H9 (cell line): Measurements from ENCODE around the gene PPP2R5E. TPM values are rescaled to one million over a fixed set of nuclear protein-coding genes. Genes with fewer than 3 reads are reported as not detected.

Experiments
- DNase-seq: peaks from one replicate; pipeline ENCODE4 v3.0.0-alpha.2; 2017
- H2AFZ ChIP-seq: one replicate; pipeline ENCODE4 v1.6.1; 2013; ENCODE audit warnings: mild to moderate bottlenecking, low read length, control low read depth, moderate library complexity
- H2AK5ac ChIP-seq: 2 replicates; pipeline ENCODE4 v1.6.1; 2013; ENCODE audit warnings: low read length, control low read depth, mixed read lengths; ENCODE audit not compliant: insufficient read length
- H2BK120ac ChIP-seq: one replicate; pipeline ENCODE4 v1.6.1; 2013; ENCODE audit warnings: low read depth, mild to moderate bottlenecking, low read length, control low read depth, inconsistent platforms; ENCODE audit not compliant: poor library complexity, severe bottlenecking
- H2BK12ac ChIP-seq: 2 replicates; pipeline ENCODE4 v1.6.1; 2013; ENCODE audit warnings: low read length, control low read depth, mixed read lengths, low read depth; ENCODE audit not compliant: insufficient read length
- H2BK15ac ChIP-seq: 2 replicates; pipeline ENCODE4 v1.6.1; 2013; ENCODE audit warnings: low read depth, low read length, control low read depth
- H2BK20ac ChIP-seq: one replicate; pipeline ENCODE4 v1.6.1; 2013; ENCODE audit warnings: low read depth, mild to moderate bottlenecking, low read length, control low read depth, inconsistent platforms; ENCODE audit not compliant: poor library complexity, severe bottlenecking
- H2BK5ac ChIP-seq: 2 replicates; pipeline ENCODE4 v1.6.1; 2013; ENCODE audit warnings: low read length, control low read depth, mixed read lengths; ENCODE audit not compliant: insufficient read length
- H3K14ac ChIP-seq: 2 replicates; pipeline ENCODE4 v1.6.1; 2013; ENCODE audit warnings: low read length, control low read depth; ENCODE audit not compliant: insufficient read depth
- H3K18ac ChIP-seq: 2 replicates; pipeline ENCODE4 v1.6.1; 2013; ENCODE audit warnings: low read depth, mild to moderate bottlenecking, mixed read lengths, low read length, control low read depth; ENCODE audit not compliant: insufficient read length
- H3K23ac ChIP-seq: 2 replicates; pipeline ENCODE4 v1.6.1; 2013; ENCODE audit warnings: low read length, control low read depth, mixed read lengths, low read depth; ENCODE audit not compliant: insufficient read length
- H3K23me2 ChIP-seq: 2 replicates; pipeline ENCODE4 v1.6.1; 2013; ENCODE audit warnings: low read depth, mild to moderate bottlenecking, mixed read lengths, low read length, control low read depth; ENCODE audit not compliant: insufficient read length, poor library complexity, severe bottlenecking
- H3K27ac ChIP-seq: 2 replicates; pipeline ENCODE4 v1.5.1; 2013; ENCODE audit warnings: low read length, control low read depth, mixed read lengths, low read depth; ENCODE audit not compliant: insufficient read length
- H3K27me3 ChIP-seq: 2 replicates; pipeline ENCODE4 v1.6.1; 2013; ENCODE audit warnings: low read length, control low read depth, inconsistent platforms; ENCODE audit not compliant: insufficient read depth
- H3K4ac ChIP-seq: 2 replicates; pipeline ENCODE4 v1.6.1; 2013; ENCODE audit warnings: low read depth, mild to moderate bottlenecking, control low read depth, inconsistent platforms, low read length, moderate library complexity
- H3K4me1 ChIP-seq: 2 replicates; pipeline ENCODE4 v1.6.1; 2013; ENCODE audit warnings: low read length, control low read depth, inconsistent platforms; ENCODE audit not compliant: insufficient read depth
- H3K4me2 ChIP-seq: 2 replicates; pipeline ENCODE4 v1.6.1; 2013; ENCODE audit warnings: low read length, control low read depth, mixed read lengths; ENCODE audit not compliant: insufficient read length, insufficient read depth
- H3K56ac ChIP-seq: 2 replicates; pipeline ENCODE4 v1.6.1; 2013; ENCODE audit warnings: low read depth, mild to moderate bottlenecking, mixed read lengths, low read length, control low read depth; ENCODE audit not compliant: insufficient read length
- H3K79me1 ChIP-seq: 2 replicates; pipeline ENCODE4 v1.6.1; 2013; ENCODE audit warnings: low read depth, mild to moderate bottlenecking, moderate library complexity, low read length, control low read depth, inconsistent platforms; ENCODE audit not compliant: insufficient read depth, poor library complexity, severe bottlenecking
- H3K79me2 ChIP-seq: 2 replicates; pipeline ENCODE4 v1.6.1; 2013; ENCODE audit warnings: low read length, control low read depth, inconsistent platforms; ENCODE audit not compliant: insufficient read depth
- H3K9ac ChIP-seq: 2 replicates; pipeline ENCODE4 v1.6.1; 2013; ENCODE audit warnings: low read length, control low read depth, mixed read lengths; ENCODE audit not compliant: insufficient read length; ENCODE audit errors: extremely low read depth
- H3K9me3 ChIP-seq: one replicate; pipeline ENCODE4 v1.6.1; 2013; ENCODE audit warnings: low read depth, low read length, inconsistent platforms; ENCODE audit not compliant: control insufficient read depth
- H3T11ph ChIP-seq: one replicate; pipeline ENCODE4 v1.6.1; 2013; ENCODE audit warnings: mild to moderate bottlenecking, low read length, control low read depth, inconsistent platforms
- H4K20me1 ChIP-seq: one replicate; pipeline ENCODE4 v1.6.1; 2013; ENCODE audit not compliant: control insufficient read depth, insufficient read length, insufficient read depth
- H4K5ac ChIP-seq: 2 replicates; pipeline ENCODE4 v1.6.1; 2013; ENCODE audit warnings: low read depth, mild to moderate bottlenecking, mixed read lengths, low read length, control low read depth; ENCODE audit not compliant: insufficient read length
- H4K8ac ChIP-seq: replicated peaks from 2 replicates; pipeline ENCODE4 v1.6.1; 2013; ENCODE audit warnings: low read length, control low read depth, mixed read lengths, low read depth; ENCODE audit not compliant: insufficient read length
- H4K91ac ChIP-seq: 2 replicates; pipeline ENCODE4 v1.6.1; 2013; ENCODE audit warnings: low read depth, mild to moderate bottlenecking, moderate library complexity, mixed read lengths, low read length, control low read depth; ENCODE audit not compliant: insufficient read length
- H3K27ac Mint-ChIP-seq, 3 experiments: 2 replicates in 2 of 3; 3 replicates in 1 of 3; pipeline ENCODE4 v1.8.0; 2020 to 2021; ENCODE audit warnings: mixed read lengths in 3 of 3, mild to moderate bottlenecking in 1 of 3, moderate library complexity in 1 of 3
- H3K27me3 Mint-ChIP-seq: 2 replicates; pipeline ENCODE4 v1.8.0; 2021; ENCODE audit warnings: low read depth, mild to moderate bottlenecking, moderate library complexity, mixed read lengths
- H3K36me3 Mint-ChIP-seq, 3 experiments: 2 replicates in 2 of 3; 3 replicates in 1 of 3; pipeline ENCODE4 v1.8.0; 2020 to 2021; ENCODE audit warnings: low read depth in 3 of 3, mixed read lengths in 3 of 3; ENCODE audit not compliant: insufficient read depth in 1 of 3
- H3K4me1 Mint-ChIP-seq, 2 experiments: 2 replicates each; pipeline ENCODE4 v1.8.0; 2020; ENCODE audit warnings: mixed read lengths in 2 of 2
- H3K4me3 Mint-ChIP-seq, 2 experiments: 2 replicates in 1 of 2; 3 replicates in 1 of 2; pipeline ENCODE4 v1.8.0; 2020 to 2021; ENCODE audit warnings: mild to moderate bottlenecking in 2 of 2, mixed read lengths in 2 of 2, moderate library complexity in 1 of 2
- H3K9me3 Mint-ChIP-seq, 2 experiments: 2 replicates in 1 of 2; 3 replicates in 1 of 2; pipeline ENCODE4 v1.8.0; 2020; ENCODE audit warnings: mild to moderate bottlenecking in 2 of 2, mixed read lengths in 2 of 2, moderate library complexity in 1 of 2
- WGBS: extraction: QIAGEN DNeasy Blood & Tissue Kit; methylation state at CpG from one replicate; pipeline ENCODE4 v1.1.7; 2013; ENCODE audit warnings: missing lambda C conversion rate, low lambda C conversion rate, mixed read lengths; ENCODE audit not compliant: insufficient read length; ENCODE audit errors: extremely low coverage; 5-methylcytosine and 5-hydroxymethylcytosine counted together
- total RNA-seq: library from RNA; stranded (reverse); gene quantifications from 2 replicates; pipeline ENCODE4 v1.2.1, GENCODE V29; 2021
- TF ChIP-seq, protein P1 (sequence below): fragments of 200-600 bp; sonication (generic); conservative IDR thresholded peaks from 3 replicates; pipeline ENCODE4 v1.8.0; 2021; ENCODE audit warnings: antibody characterized with exemption, mild to moderate bottlenecking

Gene PPP2R5E
- total RNA-seq, 1 experiment from 2014 or later = 65.8 TPM

DNA sequence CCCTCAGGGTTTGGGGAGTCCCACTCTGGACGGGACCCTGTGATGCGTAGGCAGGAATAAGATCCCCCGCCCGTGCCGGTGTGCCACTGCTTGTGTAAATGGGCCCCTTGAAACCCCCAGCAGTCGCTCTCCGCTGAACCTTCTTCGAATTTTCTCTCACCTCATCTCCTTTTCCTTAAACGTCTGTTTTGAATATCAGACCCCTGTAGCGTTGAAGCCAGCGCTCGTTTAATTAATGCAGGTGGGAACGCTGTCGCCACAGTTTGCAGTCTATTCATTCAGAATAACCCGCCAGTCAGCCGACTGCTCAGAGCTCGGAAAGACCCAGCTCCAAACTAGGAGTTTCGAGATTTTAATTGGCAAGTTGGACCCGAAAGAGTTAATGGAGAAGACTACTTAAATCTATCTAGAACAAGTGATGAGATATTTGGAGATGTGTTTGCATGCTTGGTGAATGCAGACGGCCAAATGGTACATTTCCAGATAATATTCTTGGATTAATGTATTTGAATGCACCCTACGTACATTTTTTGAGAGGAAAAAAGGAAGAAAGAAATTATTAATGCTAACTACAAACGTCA, 739 bp upstream of the PPP2R5E start:
- no peaks in the 10 kb centered on the region for H3K9me3 ChIP-seq
- no peaks in the 10 kb centered on the region for H4K20me1 ChIP-seq
- H3K4me3 Mint-ChIP-seq = peak overlapping the region; percentile 82 to 92
- no peaks in the 10 kb centered on the region for H3K27me3 ChIP-seq
- no CpG with 5 or more reads among the region's 22 CpGs for WGBS
- H3K14ac ChIP-seq = peak overlapping the region; percentile 85
- no peak overlapping the region for H2BK120ac ChIP-seq
- no peak overlapping the region for H3K56ac ChIP-seq
- H3K9me3 Mint-ChIP-seq = no peaks in the 10 kb centered on the region
- peaks cover 10% of the 10 kb centered on the region; the same call in 1 of the 2 replicates for H3K79me2 ChIP-seq
- no peaks in the 10 kb centered on the region for H3K27me3 Mint-ChIP-seq
- 0 out of 2 replicates have a peak, but pooled peaks cover 4% of the 10 kb centered on the region for H3K4me1 ChIP-seq
- no peak overlapping the region for H2BK15ac ChIP-seq
- peaks cover 5% of the 10 kb centered on the region for H3K23me2 ChIP-seq
- no peak overlapping the region for H4K91ac ChIP-seq
- DNase-seq = no peak
- peaks cover 19% of the 10 kb centered on the region in 2 experiments for H3K4me1 Mint-ChIP-seq
- H3K4me2 ChIP-seq = peak overlapping the region; percentile 91
- H2BK12ac ChIP-seq = peak overlapping the region; percentile 83
- peak overlapping the region; percentile 32 for H2BK20ac ChIP-seq
- H3K9ac ChIP-seq = peak overlapping the region; percentile 88
- peak overlapping the region; percentile 87 for H3K18ac ChIP-seq
- peaks cover 12 to 15% (median 15%) of the 10 kb centered on the region in 3 experiments for H3K36me3 Mint-ChIP-seq
- H3K27ac ChIP-seq = peak overlapping the region; percentile 58
- H3T11ph ChIP-seq = no peak overlapping the region
- H2AFZ ChIP-seq = peak overlapping the region; percentile 90
- no peak overlapping the region for H2AK5ac ChIP-seq
- H4K5ac ChIP-seq = no peak overlapping the region
- no peak overlapping the region for H4K8ac ChIP-seq
- no peak overlapping the region for H3K4ac ChIP-seq
- no peak overlapping the region for H3K23ac ChIP-seq
- H2BK5ac ChIP-seq = no peak overlapping the region
- TF ChIP-seq, protein P1, sequence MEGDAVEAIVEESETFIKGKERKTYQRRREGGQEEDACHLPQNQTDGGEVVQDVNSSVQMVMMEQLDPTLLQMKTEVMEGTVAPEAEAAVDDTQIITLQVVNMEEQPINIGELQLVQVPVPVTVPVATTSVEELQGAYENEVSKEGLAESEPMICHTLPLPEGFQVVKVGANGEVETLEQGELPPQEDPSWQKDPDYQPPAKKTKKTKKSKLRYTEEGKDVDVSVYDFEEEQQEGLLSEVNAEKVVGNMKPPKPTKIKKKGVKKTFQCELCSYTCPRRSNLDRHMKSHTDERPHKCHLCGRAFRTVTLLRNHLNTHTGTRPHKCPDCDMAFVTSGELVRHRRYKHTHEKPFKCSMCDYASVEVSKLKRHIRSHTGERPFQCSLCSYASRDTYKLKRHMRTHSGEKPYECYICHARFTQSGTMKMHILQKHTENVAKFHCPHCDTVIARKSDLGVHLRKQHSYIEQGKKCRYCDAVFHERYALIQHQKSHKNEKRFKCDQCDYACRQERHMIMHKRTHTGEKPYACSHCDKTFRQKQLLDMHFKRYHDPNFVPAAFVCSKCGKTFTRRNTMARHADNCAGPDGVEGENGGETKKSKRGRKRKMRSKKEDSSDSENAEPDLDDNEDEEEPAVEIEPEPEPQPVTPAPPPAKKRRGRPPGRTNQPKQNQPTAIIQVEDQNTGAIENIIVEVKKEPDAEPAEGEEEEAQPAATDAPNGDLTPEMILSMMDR = no peak
- H3K27ac Mint-ChIP-seq = peak overlapping the region; percentile 87 to 95 (median 95)
- H3K79me1 ChIP-seq = peaks cover 3% of the 10 kb centered on the region
